Prostate gland (tissue), 2 donors: Measurements from ENCODE around the gene CABLES1.

Experiments used
- POLR2A ChIP-seq: fragments of 450-650 bp; IDR thresholded peaks from one replicate; pipeline ENCODE4 v1.6.1; 2016; ENCODE audit warnings: antibody characterized with exemption, mild to moderate bottlenecking
- POLR2AphosphoS5 ChIP-seq: sonication (generic); formaldehyde crosslinking; IDR thresholded peaks from one replicate; pipeline ENCODE4 v1.6.1; 2017; ENCODE audit warnings: antibody characterized with exemption
- TF ChIP-seq, protein P1 (sequence below), 4 experiments: fragments of 200-600 bp in 2 of 4; fragments of 450-650 bp in 2 of 4; sonication (generic) in 2 of 4; IDR thresholded peaks; 1 replicate in 3 of 4; 2 replicates in 1 of 4; pipeline ENCODE4 v1.5.1; 2016 to 2019; ENCODE audit warnings: antibody characterized with exemption in 4 of 4, mild to moderate bottlenecking in 2 of 4, moderate library complexity in 2 of 4

DNA sequence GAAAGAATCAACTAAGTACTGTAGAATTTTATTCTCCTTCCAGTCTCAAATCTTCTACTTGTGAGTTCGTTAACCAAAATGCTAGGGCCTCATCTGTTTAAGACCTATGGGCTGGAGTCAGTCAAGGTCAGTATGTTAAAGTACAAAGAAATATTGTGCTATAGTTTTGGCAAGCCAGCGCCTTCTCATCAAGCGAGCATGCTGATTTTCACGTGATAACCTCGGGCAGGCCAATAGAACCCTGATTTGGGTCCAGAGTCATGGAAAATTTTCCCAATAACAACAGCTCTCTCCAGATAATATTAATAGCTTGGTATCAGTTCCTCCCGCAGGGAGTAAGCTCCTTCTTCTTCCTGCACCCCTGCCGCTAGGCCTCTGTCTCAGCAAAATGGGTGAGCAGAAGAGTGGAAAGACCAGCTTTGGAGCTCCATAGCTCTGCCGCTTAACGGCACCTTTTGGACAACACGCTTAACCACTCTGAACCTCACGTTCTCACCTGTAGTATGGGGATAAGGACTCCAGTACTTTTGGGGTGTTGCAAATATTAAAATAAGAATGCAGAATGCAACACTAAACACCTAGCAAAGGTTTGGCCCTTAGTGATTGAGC lies 11.7 kb downstream of the CABLES1 start:
- TF ChIP-seq, protein P1, sequence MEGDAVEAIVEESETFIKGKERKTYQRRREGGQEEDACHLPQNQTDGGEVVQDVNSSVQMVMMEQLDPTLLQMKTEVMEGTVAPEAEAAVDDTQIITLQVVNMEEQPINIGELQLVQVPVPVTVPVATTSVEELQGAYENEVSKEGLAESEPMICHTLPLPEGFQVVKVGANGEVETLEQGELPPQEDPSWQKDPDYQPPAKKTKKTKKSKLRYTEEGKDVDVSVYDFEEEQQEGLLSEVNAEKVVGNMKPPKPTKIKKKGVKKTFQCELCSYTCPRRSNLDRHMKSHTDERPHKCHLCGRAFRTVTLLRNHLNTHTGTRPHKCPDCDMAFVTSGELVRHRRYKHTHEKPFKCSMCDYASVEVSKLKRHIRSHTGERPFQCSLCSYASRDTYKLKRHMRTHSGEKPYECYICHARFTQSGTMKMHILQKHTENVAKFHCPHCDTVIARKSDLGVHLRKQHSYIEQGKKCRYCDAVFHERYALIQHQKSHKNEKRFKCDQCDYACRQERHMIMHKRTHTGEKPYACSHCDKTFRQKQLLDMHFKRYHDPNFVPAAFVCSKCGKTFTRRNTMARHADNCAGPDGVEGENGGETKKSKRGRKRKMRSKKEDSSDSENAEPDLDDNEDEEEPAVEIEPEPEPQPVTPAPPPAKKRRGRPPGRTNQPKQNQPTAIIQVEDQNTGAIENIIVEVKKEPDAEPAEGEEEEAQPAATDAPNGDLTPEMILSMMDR (IDR thresholded peaks at IDR 0.05) = no peak
- TF ChIP-seq POLR2A = no peak
- TF ChIP-seq POLR2AphosphoS5 = no peak
